Hematopoietic multipotent progenitor cell treated with erythropoietin and hydrocortisone succinate and interleukin-3 and kit ligand, for 4 days (in vitro differentiated cells): Measurements from ENCODE around the gene ESRRB.
A peak's percentile ranks its signal among the peaks of the same experiment; 100 is the strongest.

Experiments used
- DNase-seq: peaks from one replicate; pipeline ENCODE4 v3.0.0-alpha.2; 2015

Gene ESRRB

DNA sequence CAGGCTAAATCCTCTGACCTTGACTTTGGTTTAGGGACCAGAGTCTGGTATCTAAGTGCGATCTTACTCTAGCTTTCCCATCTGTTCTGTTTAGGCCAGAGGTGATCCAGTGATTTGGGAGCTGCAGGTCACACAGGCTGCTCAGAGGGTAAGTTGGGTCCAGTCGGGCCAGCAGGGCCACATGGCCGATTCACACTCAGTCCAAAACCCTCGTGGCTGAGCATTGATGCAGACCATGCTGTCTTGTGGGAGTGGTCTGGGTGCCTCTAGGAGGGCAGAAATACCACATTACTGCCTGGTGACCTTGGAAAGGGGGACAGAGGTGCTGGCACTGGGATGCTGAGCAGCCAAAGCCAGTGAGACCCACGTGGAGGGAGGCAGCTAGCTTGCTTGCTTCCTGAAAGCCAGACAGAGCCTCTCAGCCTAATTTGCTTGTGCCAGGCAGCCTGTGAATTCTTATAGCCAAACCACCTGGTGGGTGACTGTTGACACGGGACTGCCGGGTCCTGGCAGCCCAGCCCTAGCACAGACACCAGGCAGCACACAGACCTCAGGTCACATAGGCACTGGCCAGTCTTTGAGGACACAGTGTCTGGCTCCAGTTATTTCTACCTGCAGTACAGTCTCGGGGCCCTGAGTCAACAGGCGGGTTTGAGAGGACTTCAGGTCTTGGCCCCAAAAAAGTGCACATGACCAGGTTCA, 31.7 kb downstream of the ESRRB start:
- no peak for DNase-seq

GRCh38 chr14:76408877-76409276, 32.9 kb downstream of the ESRRB start:
- no peak for DNase-seq

DNA sequence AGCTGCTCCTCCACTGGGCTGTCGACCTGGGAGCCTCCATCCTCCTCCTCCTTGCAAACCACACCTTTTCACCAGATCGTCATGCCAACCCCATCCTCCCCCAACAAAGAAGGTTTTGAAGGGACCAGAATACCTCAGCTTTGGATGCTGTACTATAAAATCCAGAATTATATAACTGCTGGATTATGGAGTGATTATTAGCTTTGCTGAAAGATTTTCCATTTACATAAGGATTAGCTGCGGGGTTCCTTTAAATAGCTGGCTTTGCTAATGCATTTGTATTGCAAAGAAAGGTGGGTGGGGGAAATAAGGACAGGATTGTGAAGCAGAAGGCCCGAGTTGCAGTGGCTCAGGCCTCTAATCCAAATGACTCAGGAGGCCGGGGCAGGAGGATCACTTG, 36.6 kb downstream of the ESRRB start:
- no peak for DNase-seq

DNA sequence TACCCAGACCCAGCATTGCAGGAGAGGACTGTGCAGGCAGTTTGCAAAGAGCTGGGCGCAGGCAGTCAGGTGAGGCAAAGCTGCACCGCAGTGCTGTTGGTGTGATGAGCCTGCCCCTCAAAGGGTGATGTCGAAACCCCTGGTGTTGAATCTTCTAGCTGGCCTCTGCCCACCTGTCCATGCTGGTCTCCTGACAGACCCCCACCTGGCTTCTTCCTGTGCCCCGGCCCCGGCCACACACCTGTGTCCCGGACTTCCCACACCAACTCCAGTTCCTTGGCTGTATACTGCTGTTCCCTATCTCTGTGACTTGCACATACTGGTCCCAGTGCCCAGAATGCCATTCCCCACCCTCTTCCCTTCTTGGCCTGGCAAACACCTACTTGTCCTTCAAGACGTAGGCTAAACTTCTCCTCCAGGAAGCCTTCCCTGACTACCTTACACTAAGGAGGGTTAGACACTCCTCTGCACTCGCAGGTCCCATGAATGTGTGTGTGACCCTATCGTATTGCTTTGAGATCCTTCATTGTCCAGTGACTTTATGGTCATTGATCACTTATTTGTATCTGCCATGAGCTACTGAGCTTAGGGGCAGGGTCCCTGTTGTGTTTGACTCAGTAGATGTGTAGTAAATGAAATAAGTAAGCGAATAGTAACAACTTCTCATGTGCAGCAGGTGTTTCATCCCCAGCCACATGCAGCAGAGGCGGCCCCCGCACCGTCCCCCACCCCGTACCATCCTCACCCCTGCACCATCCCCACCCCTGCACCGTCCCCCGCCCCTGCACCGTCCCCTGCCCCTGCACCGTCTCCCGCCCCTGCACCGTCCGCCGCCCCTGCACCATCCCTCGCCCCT, 37.4 kb downstream of the ESRRB start:
- DNase-seq, result no peak

- DNase-seq, result no peak
These were observed 38.1 kb downstream of the ESRRB start for GRCh38 chr14:76413962-76414600.

GRCh38 chr14:76419399-76419798, 43.5 kb downstream of the ESRRB start:
- DNase-seq, result no peak

DNA sequence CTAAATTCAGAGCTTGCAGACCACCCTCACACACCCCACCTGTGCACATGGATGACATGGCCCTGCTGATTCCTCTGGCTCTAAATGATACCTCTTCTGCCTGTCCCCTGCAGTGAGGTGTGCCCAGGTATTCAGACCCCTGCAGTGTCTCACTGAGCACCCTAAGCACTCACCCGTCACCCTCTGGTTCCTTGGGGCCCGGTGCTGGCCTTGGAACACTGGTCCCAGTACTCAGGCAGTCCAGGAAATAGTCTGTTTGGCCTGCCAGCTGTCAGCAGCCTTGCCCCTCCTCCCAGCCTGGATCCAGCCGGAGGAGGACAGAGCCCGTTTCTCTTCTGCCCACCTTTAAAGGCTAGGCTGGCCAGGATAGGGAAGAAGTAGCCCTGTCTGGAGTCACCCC, 44.9 kb downstream of the ESRRB start:
- no peak for DNase-seq

DNA sequence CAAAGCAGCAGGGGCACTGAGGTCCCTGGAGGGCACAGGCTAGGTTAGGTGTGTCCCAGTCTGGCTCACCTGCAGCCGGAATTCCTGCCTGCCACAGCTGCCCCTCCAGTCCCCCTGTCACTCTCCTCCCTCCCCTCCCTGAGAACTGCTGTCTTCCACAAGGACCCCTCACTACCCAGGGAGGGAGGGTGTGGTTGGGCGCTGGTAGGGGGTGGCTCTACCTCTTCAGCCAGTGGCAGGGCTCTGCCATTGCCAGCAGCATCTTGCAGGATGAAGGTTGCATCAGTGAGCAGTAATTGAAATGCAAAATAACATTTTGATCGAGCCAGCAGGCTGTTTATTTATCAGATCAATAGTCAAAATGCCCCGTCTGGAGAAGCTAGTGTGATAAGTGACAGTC, 45.7 kb downstream of the ESRRB start:
- DNase-seq, result no peak

DNA sequence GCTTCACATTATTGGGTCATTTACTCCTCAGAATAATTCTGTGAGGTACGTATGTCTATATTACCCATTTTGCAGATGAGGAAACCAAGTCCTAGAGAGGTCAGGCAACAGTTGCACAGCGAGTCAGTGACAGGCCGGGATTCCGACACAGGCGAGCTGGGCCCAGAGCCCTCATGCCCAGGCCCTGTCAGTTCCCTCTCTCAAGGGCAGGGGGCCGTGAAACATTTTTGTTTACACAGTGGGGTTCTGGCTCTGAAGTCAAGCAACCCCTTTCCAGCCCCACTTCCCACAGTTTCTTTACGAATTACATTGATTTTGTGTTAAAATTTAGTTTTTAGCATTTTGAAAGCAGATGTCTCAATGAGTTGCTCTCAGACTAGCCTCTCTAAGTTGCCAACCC, 46.7 kb downstream of the ESRRB start:
- DNase-seq, result no peak

DNA sequence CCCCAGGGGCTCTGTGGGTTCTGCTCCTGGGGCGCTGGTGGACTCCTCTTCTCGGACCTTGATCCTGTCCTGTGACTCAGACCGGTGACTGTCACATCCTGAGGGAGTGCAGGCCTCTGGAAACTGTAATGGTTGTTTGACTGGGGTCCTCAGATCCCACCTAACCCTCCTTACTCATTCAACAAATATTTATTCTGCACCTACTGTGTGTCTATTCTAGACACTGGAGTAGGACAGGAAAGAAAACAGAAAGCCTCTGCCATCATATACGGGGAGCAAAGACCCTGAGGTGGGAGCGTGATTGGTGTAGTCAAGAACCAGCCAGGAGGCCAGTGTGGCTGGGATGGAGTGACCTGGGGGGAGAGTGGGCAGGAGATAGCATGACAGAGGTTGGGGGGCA, 47.6 kb downstream of the ESRRB start:
- no peak for DNase-seq

GRCh38 chr14:76424359-76424758, 48.4 kb downstream of the ESRRB start:
- no peak for DNase-seq

DNA sequence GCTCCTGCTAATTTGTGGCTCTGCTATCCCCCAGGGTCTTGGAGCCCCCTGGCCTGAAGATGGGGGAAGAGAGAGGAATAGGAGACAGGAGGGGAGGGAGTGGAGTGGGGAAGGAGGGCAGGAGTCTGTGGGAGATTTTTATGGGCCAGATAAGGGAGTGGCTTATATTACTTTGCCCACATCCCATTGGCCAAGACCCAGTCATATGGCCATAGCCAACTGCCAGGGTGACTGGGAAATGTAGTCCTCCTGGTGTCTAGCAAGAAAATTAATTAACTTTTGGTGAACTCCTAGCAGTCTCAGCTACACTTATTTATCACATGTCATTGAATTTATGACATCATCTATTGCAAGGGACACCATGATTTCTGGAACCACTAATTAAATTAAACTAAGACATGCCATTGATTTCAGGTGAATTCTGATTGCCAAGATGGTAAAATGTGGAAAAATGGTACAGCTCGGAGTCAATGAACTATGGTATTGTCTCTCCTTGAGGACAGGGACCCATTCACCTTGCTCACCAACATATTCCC, 50.3 kb downstream of the ESRRB start:
- peak; percentile 35 for DNase-seq

GRCh38 chr14:76428611-76429010, 52.7 kb downstream of the ESRRB start:
- DNase-seq, result no peak

GRCh38 chr14:76430017-76430416, 54.1 kb downstream of the ESRRB start:
- no peak for DNase-seq

DNA sequence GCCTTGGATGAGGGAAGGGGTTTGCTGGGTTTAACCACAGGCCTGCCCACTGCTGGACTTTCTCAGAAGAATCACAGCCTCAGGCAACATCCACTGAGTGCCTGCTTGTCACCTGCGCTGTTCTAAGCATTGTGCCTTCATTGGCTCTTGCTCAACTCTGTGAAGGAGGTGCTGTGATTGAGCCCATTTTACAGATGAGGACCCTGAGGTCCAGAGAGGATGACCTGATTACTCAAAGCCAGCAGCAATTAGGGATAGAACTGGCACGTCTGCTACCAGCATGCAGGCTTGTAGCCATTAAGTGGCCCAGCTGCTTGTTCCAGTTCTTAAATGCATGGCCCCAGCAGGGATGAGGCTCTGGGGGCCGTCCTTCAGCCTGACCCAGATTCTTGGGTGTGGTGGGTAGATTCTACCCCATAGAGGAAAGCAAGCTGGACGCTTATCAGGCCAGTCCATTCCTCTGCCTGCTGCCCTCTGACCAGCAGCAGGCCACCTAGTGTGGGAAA, 54.6 kb downstream of the ESRRB start:
- DNase-seq, result no peak

GRCh38 chr14:76431538-76431937, 55.6 kb downstream of the ESRRB start:
- no peak for DNase-seq

GRCh38 chr14:76432827-76433752, 57.2 kb downstream of the ESRRB start:
- no peak for DNase-seq

DNA sequence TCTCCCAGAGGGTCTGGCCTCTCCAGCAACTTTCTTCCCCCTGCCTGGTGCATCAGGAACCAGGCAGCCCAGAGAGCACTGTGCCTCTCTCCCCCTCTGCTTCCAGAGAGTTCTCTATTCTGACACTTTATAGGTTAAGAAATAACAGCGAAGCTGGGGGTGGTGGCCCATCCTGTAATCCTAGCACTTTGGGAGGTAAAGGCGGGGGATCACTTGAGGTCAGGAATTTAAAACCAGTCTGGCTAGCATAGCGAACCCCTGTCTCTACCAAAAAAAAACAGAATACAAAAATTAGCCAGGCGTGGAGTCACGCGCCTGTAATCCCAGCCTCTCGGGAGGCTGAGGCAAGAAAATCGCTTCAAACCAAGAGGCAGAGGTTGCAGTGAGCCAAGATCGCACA, 58.3 kb downstream of the ESRRB start:
- DNase-seq, result no peak

- no peak for DNase-seq
These were observed 63.4 kb downstream of the ESRRB start for GRCh38 chr14:76439237-76439775.

- DNase-seq, result no peak
These were observed 70.5 kb downstream of the ESRRB start for GRCh38 chr14:76446486-76446885.

GRCh38 chr14:76446921-76447320, 71.0 kb downstream of the ESRRB start:
- no peak for DNase-seq

GRCh38 chr14:76450476-76450875, 74.5 kb downstream of the ESRRB start:
- DNase-seq, result no peak
